ENCODE results near the gene RNF144A.
A peak's percentile ranks its signal among the peaks of the same experiment; 100 is the strongest.

GRCh38 chr2:7022492-7023385 is 105.5 kb downstream of the RNF144A start:
- TF ChIP-seq CTCF (IDR thresholded peaks at IDR 0.05) (no peak), POLR2AphosphoS5 (IDR thresholded peaks at IDR 0.05) (peak in 1 of 3 donors; percentile 19), POLR2A (IDR thresholded peaks at IDR 0.05) (no peak)

All from breast epithelium (tissue), 3 donors.